A673 (cell line): ENCODE measurements around the gene ETV6. TPM values are rescaled to one million over a fixed set of nuclear protein-coding genes. Genes with fewer than 3 reads are reported as not detected.

Experiments used
- BruUV-seq: library from RNA; stranded (reverse); fragments of 400-500 nt; replicated peaks from 2 replicates; lab custom pipeline; 2021; lab: Mats Ljungman, UMichigan
- CTCF ChIA-PET: fragments of 300-600 bp; sonication (Branson Sonifier 250); formaldehyde crosslinking; loops from one replicate; lab custom pipeline; 2022; ENCODE audit warnings: antibody characterized with exemption; lab: Charles Lee
- POLR2A ChIA-PET: fragments of 300-600 bp; sonication (Branson Sonifier 250); formaldehyde crosslinking; loops from one replicate; lab custom pipeline; 2022; ENCODE audit warnings: antibody characterized with exemption; ENCODE audit not compliant: low non-redundant PET; lab: Charles Lee
- DNase-seq: peaks from one replicate; pipeline ENCODE4 v3.0.0-alpha.2; 2015; ENCODE audit warnings: low spot score
- H3K27ac ChIP-seq: fragments of 200-600 bp; sonication (generic); 2 replicates; pipeline ENCODE4 v1.5.1; 2016; ENCODE audit warnings: mixed run types, low read depth, mild to moderate bottlenecking, mixed read lengths, antibody characterized with exemption, low read length; ENCODE audit not compliant: poor library complexity, severe bottlenecking
- H3K27me3 ChIP-seq: fragments of 200-600 bp; sonication (generic); replicated peaks from 2 replicates; pipeline ENCODE4 v1.6.1; 2017; ENCODE audit warnings: mixed run types, low read depth, mild to moderate bottlenecking, mixed read lengths, antibody characterized with exemption, low read length; ENCODE audit not compliant: insufficient read depth, poor library complexity
- H3K36me3 ChIP-seq: fragments of 200-600 bp; sonication (generic); 2 replicates; pipeline ENCODE4 v1.6.1; 2016; ENCODE audit warnings: mixed run types, mild to moderate bottlenecking, mixed read lengths, antibody characterized with exemption, low read length; ENCODE audit not compliant: insufficient read depth, poor library complexity, severe bottlenecking
- H3K4me1 ChIP-seq: fragments of 200-600 bp; sonication (generic); 2 replicates; pipeline ENCODE4 v1.6.1; 2017; ENCODE audit warnings: mixed run types, mild to moderate bottlenecking, mixed read lengths, antibody characterized with exemption, low read length; ENCODE audit not compliant: insufficient read depth, poor library complexity, severe bottlenecking
- H3K4me3 ChIP-seq: fragments of 200-600 bp; sonication (generic); 2 replicates; pipeline ENCODE4 v1.5.1; 2016; ENCODE audit warnings: low read depth, mixed run types, mild to moderate bottlenecking, mixed read lengths, low read length; ENCODE audit not compliant: poor library complexity, severe bottlenecking
- H3K9me3 ChIP-seq: fragments of 200-600 bp; sonication (generic); 2 replicates; pipeline ENCODE4 v1.6.1; 2016; ENCODE audit warnings: mixed run types, low read depth, mild to moderate bottlenecking, mixed read lengths, antibody characterized with exemption, low read length; ENCODE audit not compliant: poor library complexity, severe bottlenecking
- CTCF ChIP-seq: fragments of 300-800, 200-600 bp; sonication (generic); conservative IDR thresholded peaks from 2 replicates; pipeline ENCODE4 v1.5.1; 2017; ENCODE audit warnings: low read depth, mild to moderate bottlenecking, antibody characterized with exemption, low read length, moderate library complexity, mixed read lengths
- EZH2 ChIP-seq: fragments of 200-600 bp; sonication (generic); IDR thresholded peaks from 2 replicates; pipeline ENCODE4 v1.6.1; 2017; ENCODE audit warnings: borderline replicate concordance, low read depth, mild to moderate bottlenecking, mixed read lengths, antibody characterized with exemption, low read length; ENCODE audit not compliant: poor library complexity, severe bottlenecking
- intact Hi-C: fragments of 100-400 bp; cut with micrococcal nuclease; formaldehyde crosslinking; loops from one replicate; pipeline ENCODE4 v1.10.0; 2022; ENCODE audit not compliant: unreplicated experiment
- total RNA-seq: library from RNA; stranded (reverse); gene quantifications from 2 replicates; pipeline ENCODE4 v1.2.3, GENCODE V29; 2021

ETV6 gene
- total RNA-seq, 1 experiment from 2014 or later, result 32.4 TPM

GRCh38 chr12:11820476-11820875 is 171.0 kb downstream of the ETV6 start:
- H3K4me3 ChIP-seq, result no peak overlapping the region
- DNase-seq, result no peak
- no TSS peak for BruUV-seq
- peaks cover 37% of the 10 kb centered on the region for H3K4me1 ChIP-seq
- no peak for TF ChIP-seq CTCF
- no peak for TF ChIP-seq EZH2
- POLR2A ChIA-PET, result no interaction called here
- no peaks in the 10 kb centered on the region for H3K36me3 ChIP-seq
- H3K27me3 ChIP-seq, result no peaks in the 10 kb centered on the region
- intact Hi-C loops, result no loop called here
- CTCF ChIA-PET, result no interaction called here
- H3K27ac ChIP-seq, result peak overlapping the region; percentile 15
- H3K9me3 ChIP-seq, result no peaks in the 10 kb centered on the region

- TF ChIP-seq CTCF, result no peak
- no peak for DNase-seq
- CTCF ChIA-PET, result no interaction called here
- no TSS peak for BruUV-seq
- peak overlapping the region; percentile 73 for H3K27ac ChIP-seq
- no peaks in the 10 kb centered on the region for H3K9me3 ChIP-seq
- H3K36me3 ChIP-seq, result no peaks in the 10 kb centered on the region
- no peaks in the 10 kb centered on the region for H3K27me3 ChIP-seq
- intact Hi-C loops, result no loop called here
- peaks cover 46% of the 10 kb centered on the region for H3K4me1 ChIP-seq
- POLR2A ChIA-PET, result no interaction called here
- H3K4me3 ChIP-seq, result no peak overlapping the region
These were observed 172.1 kb downstream of the ETV6 start for GRCh38 chr12:11821386-11822080.

GRCh38 chr12:11822081-11822834 is 172.8 kb downstream of the ETV6 start:
- TF ChIP-seq EZH2 (no peak), CTCF (no peak)
- H3K27me3 ChIP-seq, result no peaks in the 10 kb centered on the region
- DNase-seq, result peak; percentile 87
- ChIA-PET CTCF (interaction anchor here (1.3 kb wide), 1 partner anchor 10 kb away, joined by 3 read pairs; no protein-coding TSS in a partner anchor), POLR2A (no interaction called here)
- intact Hi-C loops, result no loop called here
- H3K27ac ChIP-seq, result peak overlapping the region; percentile 73
- peaks cover 53% of the 10 kb centered on the region for H3K4me1 ChIP-seq
- no peaks in the 10 kb centered on the region for H3K9me3 ChIP-seq
- H3K36me3 ChIP-seq, result no peaks in the 10 kb centered on the region
- no TSS peak for BruUV-seq
- no peak overlapping the region for H3K4me3 ChIP-seq
